HCT116 (cell line): ENCODE results near the gene NUP133. TPM values are rescaled to one million over a fixed set of nuclear protein-coding genes. Genes with fewer than 3 reads are reported as not detected.

ENCODE experiments used
- ATAC-seq: fragments of 200-7000 bp; cut with Tn5 transposase; 2 replicates; pipeline ENCODE4 v1.9.1; 2020; ENCODE audit warnings: mild to moderate bottlenecking, moderate library complexity
- BruUV-seq: library from RNA; stranded (reverse); fragments of 400-500 nt; replicated peaks from 2 replicates; lab custom pipeline; 2021; lab: Mats Ljungman, UMichigan
- CTCF ChIA-PET: fragments of 300-600 bp; sonication (Branson Sonifier 250); formaldehyde crosslinking; loops from one replicate; lab custom pipeline; 2021; ENCODE audit warnings: antibody characterized with exemption; lab: Charles Lee
- POLR2A ChIA-PET: fragments of 300-600, 350-600 bp; sonication (Branson Sonifier 250); formaldehyde crosslinking; loops from one replicate; lab custom pipeline; 2021; ENCODE audit warnings: antibody characterized with exemption; lab: Charles Lee
- RAD21 ChIA-PET, 2 experiments: fragments of 300-600 bp; sonication (Branson Sonifier 250); formaldehyde crosslinking; loops; one replicate each; lab custom pipeline; 2023; ENCODE audit warnings: low total read pairs in 2 of 2; ENCODE audit not compliant: uncharacterized antibody in 2 of 2, unreplicated experiment in 2 of 2, low non-redundant PET in 1 of 2; lab: Charles Lee
- DNase-seq: peaks from one replicate; pipeline ENCODE4 v3.0.0-alpha.2; 2010; ENCODE audit warnings: low read depth, low spot score
- H2AFZ ChIP-seq: fragments of 200-600 bp; shearing (Covaris generic), sonication (generic); 2 replicates; pipeline ENCODE4 v1.6.1; 2017; ENCODE audit warnings: low read depth, mixed run types, mixed read lengths, antibody characterized with exemption, low read length; ENCODE audit not compliant: poor library complexity, severe bottlenecking
- H3K27ac ChIP-seq: 2 replicates; pipeline ENCODE4 v1.5.1; 2012; ENCODE audit warnings: low read depth, low read length
- H3K27me3 ChIP-seq: fragments of 200-600 bp; sonication (generic); 2 replicates; pipeline ENCODE4 v1.6.1; 2016; ENCODE audit warnings: mixed run types, low read length, mixed read lengths; ENCODE audit not compliant: insufficient read depth
- H3K36me3 ChIP-seq, 2 experiments: fragments of 200-500 bp in 1 of 2; fragments of 200-600 bp in 1 of 2; sonication (Bioruptor generic) in 1 of 2; sonication (generic) in 1 of 2; 2 replicates each; pipeline versions ENCODE4 v1.5.1 to v1.6.1; 2014 to 2016; ENCODE audit warnings: low read length in 2 of 2, inconsistent platforms in 1 of 2, mixed read lengths in 1 of 2, mixed run types in 1 of 2; ENCODE audit not compliant: insufficient read depth in 2 of 2, control insufficient read depth in 1 of 2
- H3K4me1 ChIP-seq, 2 experiments: fragments of 200-600 bp in 1 of 2; sonication (generic) in 1 of 2; 2 replicates each; pipeline versions ENCODE4 v1.5.1 to v1.6.1; 2012 to 2017; ENCODE audit warnings: low read length in 2 of 2, inconsistent platforms in 1 of 2, mild to moderate bottlenecking in 1 of 2, mixed read lengths in 1 of 2, mixed run types in 1 of 2, moderate library complexity in 1 of 2; ENCODE audit not compliant: insufficient read depth in 2 of 2, control insufficient read depth in 1 of 2
- H3K4me2 ChIP-seq: fragments of 200-600 bp; sonication (generic); 2 replicates; pipeline ENCODE4 v1.6.1; 2017; ENCODE audit warnings: mixed run types, low read length, mixed read lengths
- H3K4me3 ChIP-seq, 2 experiments: fragments of 200-600 bp in 1 of 2; sonication (generic) in 1 of 2; replicated peaks in 1 of 2; 2 replicates each; pipeline ENCODE4 v1.5.1; 2011 to 2016; ENCODE audit warnings: low read length in 2 of 2, control low read depth in 1 of 2, low read depth in 1 of 2, mild to moderate bottlenecking in 1 of 2, mixed read lengths in 1 of 2, mixed run types in 1 of 2
- H3K79me2 ChIP-seq: fragments of 200-600 bp; sonication (generic); 2 replicates; pipeline ENCODE4 v1.6.1; 2017; ENCODE audit warnings: mild to moderate bottlenecking, mixed run types, low read length, moderate library complexity, mixed read lengths; ENCODE audit not compliant: insufficient read depth
- H3K9ac ChIP-seq: fragments of 200-600 bp; sonication (generic); 2 replicates; pipeline ENCODE4 v1.6.1; 2016; ENCODE audit warnings: low read length, mixed read lengths
- H3K9me2 ChIP-seq: fragments of 200-600 bp; sonication (generic), shearing (Covaris generic); 2 replicates; pipeline ENCODE4 v1.6.1; 2017; ENCODE audit warnings: mixed run types, mild to moderate bottlenecking, moderate library complexity; ENCODE audit not compliant: insufficient read depth
- H3K9me3 ChIP-seq, 2 experiments: fragments of 200-500 bp in 1 of 2; fragments of 200-600 bp in 1 of 2; sonication (Bioruptor generic) in 1 of 2; sonication (generic) in 1 of 2; 2 replicates each; pipeline ENCODE4 v1.6.1; 2014 to 2017; ENCODE audit warnings: low read length in 2 of 2, mixed read lengths in 2 of 2, inconsistent platforms in 1 of 2, low read depth in 1 of 2, mild to moderate bottlenecking in 1 of 2, mixed run types in 1 of 2, moderate library complexity in 1 of 2; ENCODE audit not compliant: control insufficient read depth in 1 of 2, insufficient read depth in 1 of 2
- H4K20me1 ChIP-seq: fragments of 200-600 bp; sonication (generic), shearing (Covaris generic); 2 replicates; pipeline ENCODE4 v1.6.1; 2017; ENCODE audit warnings: mixed run types, mild to moderate bottlenecking, moderate library complexity; ENCODE audit not compliant: insufficient read depth
- CBX3 ChIP-seq: IDR thresholded peaks from 2 replicates; pipeline ENCODE4 v1.6.1; 2012; ENCODE audit warnings: low read depth
- CEBPB ChIP-seq: IDR thresholded peaks from 2 replicates; pipeline ENCODE4 v1.6.1; 2012; ENCODE audit warnings: low read depth
- EGR1 ChIP-seq: IDR thresholded peaks from 2 replicates; pipeline ENCODE4 v1.6.1; 2012; ENCODE audit warnings: low read depth
- ELF1 ChIP-seq: IDR thresholded peaks from 2 replicates; pipeline ENCODE4 v1.6.1; 2012; ENCODE audit warnings: low read depth, borderline replicate concordance
- EZH2 ChIP-seq: fragments of 200-600 bp; sonication (generic); IDR thresholded peaks from 2 replicates; pipeline ENCODE4 v1.6.1; 2017; ENCODE audit warnings: antibody characterized with exemption, mixed run types
- FOSL1 ChIP-seq: IDR thresholded peaks from 2 replicates; pipeline ENCODE4 v1.6.1; 2012; ENCODE audit warnings: low read depth
- JUND ChIP-seq: IDR thresholded peaks from 2 replicates; pipeline ENCODE4 v1.6.1; 2012
- POLR2A ChIP-seq: IDR thresholded peaks from 2 replicates; pipeline ENCODE4 v1.7.0; 2011; ENCODE audit warnings: borderline replicate concordance; ENCODE audit not compliant: insufficient read depth, insufficient read length; ENCODE audit errors: extremely low read depth
- RAD21 ChIP-seq: IDR thresholded peaks from 2 replicates; pipeline ENCODE4 v1.6.1; 2012; ENCODE audit warnings: low read depth, mild to moderate bottlenecking
- SIN3A ChIP-seq: IDR thresholded peaks from 2 replicates; pipeline ENCODE4 v1.6.1; 2012; ENCODE audit warnings: low read depth
- SP1 ChIP-seq: IDR thresholded peaks from 2 replicates; pipeline ENCODE4 v1.6.1; 2012; ENCODE audit warnings: low read depth
- SRF ChIP-seq: IDR thresholded peaks from 2 replicates; pipeline ENCODE4 v1.6.1; 2012; ENCODE audit warnings: low read depth
- TCF7L2 ChIP-seq: IDR thresholded peaks from 2 replicates; pipeline ENCODE4 v1.7.0; 2011; ENCODE audit warnings: borderline replicate concordance, inconsistent platforms; ENCODE audit not compliant: insufficient read depth, insufficient read length; ENCODE audit errors: extremely low read depth
- YY1 ChIP-seq: IDR thresholded peaks from 2 replicates; pipeline ENCODE4 v1.6.1; 2011; ENCODE audit warnings: low read length, low read depth, moderate library complexity, mild to moderate bottlenecking; ENCODE audit not compliant: insufficient replicate concordance; ENCODE audit errors: extremely low read depth
- ZFX ChIP-seq: fragments of 450-650 bp; IDR thresholded peaks from 2 replicates; pipeline ENCODE4 v1.6.1; 2017
- ZNF274 ChIP-seq: fragments of 200-500 bp; sonication (Bioruptor generic); IDR thresholded peaks from 2 replicates; pipeline ENCODE4 v1.6.1; 2014; ENCODE audit warnings: mild to moderate bottlenecking, low read depth, low read length, inconsistent platforms
- intact Hi-C: fragments of 100-400 bp; cut with micrococcal nuclease; formaldehyde crosslinking; loops from 2 replicates; pipeline ENCODE4 v1.10.0; 2022
- total RNA-seq: library from RNA; stranded (reverse); gene quantifications from one replicate; pipeline ENCODE4 v1.2.1, GENCODE V29; 2021; ENCODE audit not compliant: unreplicated experiment
- TF ChIP-seq, protein P1 (sequence below): IDR thresholded peaks from 2 replicates; pipeline ENCODE4 v1.6.1; 2012; ENCODE audit warnings: low read depth

Gene NUP133
- total RNA-seq, 1 experiment from 2014 or later, result 52.5 TPM

DNA sequence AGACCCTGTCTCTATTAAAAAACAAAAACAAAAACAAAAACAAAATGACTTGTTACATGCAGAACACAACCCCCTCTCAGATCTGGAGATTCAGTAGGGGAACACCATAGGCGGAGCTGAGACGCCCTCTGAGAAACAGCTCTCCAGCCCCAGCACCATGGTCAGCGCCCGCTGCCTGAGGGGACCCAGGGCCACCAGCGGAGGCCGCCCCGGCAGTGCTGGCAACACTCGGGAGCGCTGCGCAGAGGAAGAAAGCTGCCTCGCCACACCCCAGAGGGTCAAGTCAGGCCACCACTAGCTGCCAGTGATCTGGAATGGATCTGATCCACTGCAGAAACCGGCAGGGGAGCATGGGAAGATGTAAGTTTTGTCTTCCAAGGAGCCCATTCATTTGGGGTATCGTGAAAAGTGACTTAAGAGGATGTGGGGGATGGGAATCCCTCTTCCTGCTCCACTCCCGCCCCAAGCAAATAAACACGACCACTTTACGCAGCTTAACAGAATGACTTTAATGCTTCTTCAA is 77.3 kb downstream of the NUP133 start:
- Histone ChIP-seq H4K20me1 (no peaks in the 10 kb centered on the region), H3K27ac (no peak overlapping the region), H3K9me3 (no peaks in the 10 kb centered on the region), H3K9me2 (no peaks in the 10 kb centered on the region), H2AFZ (no peak overlapping the region), H3K4me3 (no peak overlapping the region), H3K27me3 (0 out of 2 replicates have a peak, but pooled peaks cover 3% of the 10 kb centered on the region), H3K4me2 (no peak overlapping the region), H3K4me1 (no peaks in the 10 kb centered on the region), H3K36me3 (no peaks in the 10 kb centered on the region), H3K79me2 (no peaks in the 10 kb centered on the region), H3K9ac (no peak overlapping the region)
- intact Hi-C loops, result no loop called here
- BruUV-seq, result no TSS peak
- ATAC-seq (peak; percentile 52; the same call in 1 of the 2 replicates), DNase-seq (no peak)
- ChIA-PET RAD21 (no interaction called here), CTCF (no interaction called here), POLR2A (no interaction called here)
- TF ChIP-seq, protein P1, sequence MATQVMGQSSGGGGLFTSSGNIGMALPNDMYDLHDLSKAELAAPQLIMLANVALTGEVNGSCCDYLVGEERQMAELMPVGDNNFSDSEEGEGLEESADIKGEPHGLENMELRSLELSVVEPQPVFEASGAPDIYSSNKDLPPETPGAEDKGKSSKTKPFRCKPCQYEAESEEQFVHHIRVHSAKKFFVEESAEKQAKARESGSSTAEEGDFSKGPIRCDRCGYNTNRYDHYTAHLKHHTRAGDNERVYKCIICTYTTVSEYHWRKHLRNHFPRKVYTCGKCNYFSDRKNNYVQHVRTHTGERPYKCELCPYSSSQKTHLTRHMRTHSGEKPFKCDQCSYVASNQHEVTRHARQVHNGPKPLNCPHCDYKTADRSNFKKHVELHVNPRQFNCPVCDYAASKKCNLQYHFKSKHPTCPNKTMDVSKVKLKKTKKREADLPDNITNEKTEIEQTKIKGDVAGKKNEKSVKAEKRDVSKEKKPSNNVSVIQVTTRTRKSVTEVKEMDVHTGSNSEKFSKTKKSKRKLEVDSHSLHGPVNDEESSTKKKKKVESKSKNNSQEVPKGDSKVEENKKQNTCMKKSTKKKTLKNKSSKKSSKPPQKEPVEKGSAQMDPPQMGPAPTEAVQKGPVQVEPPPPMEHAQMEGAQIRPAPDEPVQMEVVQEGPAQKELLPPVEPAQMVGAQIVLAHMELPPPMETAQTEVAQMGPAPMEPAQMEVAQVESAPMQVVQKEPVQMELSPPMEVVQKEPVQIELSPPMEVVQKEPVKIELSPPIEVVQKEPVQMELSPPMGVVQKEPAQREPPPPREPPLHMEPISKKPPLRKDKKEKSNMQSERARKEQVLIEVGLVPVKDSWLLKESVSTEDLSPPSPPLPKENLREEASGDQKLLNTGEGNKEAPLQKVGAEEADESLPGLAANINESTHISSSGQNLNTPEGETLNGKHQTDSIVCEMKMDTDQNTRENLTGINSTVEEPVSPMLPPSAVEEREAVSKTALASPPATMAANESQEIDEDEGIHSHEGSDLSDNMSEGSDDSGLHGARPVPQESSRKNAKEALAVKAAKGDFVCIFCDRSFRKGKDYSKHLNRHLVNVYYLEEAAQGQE, result peak; percentile 74
- TF ChIP-seq JUND, result no peak

DNA sequence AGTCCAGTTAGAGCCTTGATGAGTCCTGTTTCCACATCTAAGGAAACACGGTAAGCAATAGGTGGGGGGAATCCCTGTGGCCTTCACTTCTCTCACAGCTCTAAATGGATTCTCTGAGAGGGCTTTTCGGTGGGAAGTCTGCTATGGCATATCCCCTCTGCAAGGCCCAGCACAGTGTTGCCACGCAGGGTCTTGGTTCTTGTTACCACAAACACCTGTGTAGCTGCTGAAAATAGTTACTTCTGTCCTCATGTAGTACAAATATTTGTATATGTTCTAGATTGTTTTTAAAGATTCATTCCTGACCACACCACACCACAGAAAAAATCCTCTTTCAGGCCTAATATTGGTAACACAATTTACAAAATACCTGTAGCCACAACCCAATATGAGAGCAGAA is 79.9 kb downstream of the NUP133 start:
- TF ChIP-seq EGR1 (no peak), CBX3 (no peak), SIN3A (no peak), SP1 (no peak), RAD21 (no peak), JUND (no peak), CEBPB (no peak), SRF (no peak), POLR2A (no peak), ZNF274 (no peak), ZFX (no peak), TCF7L2 (no peak), FOSL1 (no peak), EZH2 (no peak), ELF1 (no peak), YY1 (no peak)
- ATAC-seq (no peak), DNase-seq (no peak)
- CTCF ChIA-PET, result no interaction called here
- H3K36me3 ChIP-seq, result no peaks in the 10 kb centered on the region
- no peak overlapping the region for H3K4me3 ChIP-seq
- RAD21 ChIA-PET, result no interaction called here
- intact Hi-C loops, result no loop called here
- H2AFZ ChIP-seq, result no peak overlapping the region
- H3K9ac ChIP-seq, result no peak overlapping the region
- H3K27ac ChIP-seq, result no peak overlapping the region
- POLR2A ChIA-PET, result no interaction called here
- no peak overlapping the region for H3K4me2 ChIP-seq
- no peaks in the 10 kb centered on the region for H3K4me1 ChIP-seq
- no peaks in the 10 kb centered on the region for H3K9me3 ChIP-seq
- H3K79me2 ChIP-seq, result no peaks in the 10 kb centered on the region
- no peaks in the 10 kb centered on the region for H3K9me2 ChIP-seq
- BruUV-seq, result no TSS peak
- no peaks in the 10 kb centered on the region for H4K20me1 ChIP-seq
- 0 out of 2 replicates have a peak, but pooled peaks cover 6% of the 10 kb centered on the region for H3K27me3 ChIP-seq
